T-helper 22 cell (primary cell): ENCODE results near the gene LSM7.
"Not testable (repeated sequence)": the region's sequence is repeated elsewhere in the genome, so short reads cannot be mapped to it uniquely, and the experiment has no call there.

Experiments used
- DNase-seq: peaks from one replicate; pipeline ENCODE4 v3.0.0-alpha.2; 2020; ENCODE audit warnings: low read depth

The LSM7 gene

GRCh38 chr19:2302319-2303210, 25.8 kb downstream of the LSM7 start:
- no peak for DNase-seq

DNA sequence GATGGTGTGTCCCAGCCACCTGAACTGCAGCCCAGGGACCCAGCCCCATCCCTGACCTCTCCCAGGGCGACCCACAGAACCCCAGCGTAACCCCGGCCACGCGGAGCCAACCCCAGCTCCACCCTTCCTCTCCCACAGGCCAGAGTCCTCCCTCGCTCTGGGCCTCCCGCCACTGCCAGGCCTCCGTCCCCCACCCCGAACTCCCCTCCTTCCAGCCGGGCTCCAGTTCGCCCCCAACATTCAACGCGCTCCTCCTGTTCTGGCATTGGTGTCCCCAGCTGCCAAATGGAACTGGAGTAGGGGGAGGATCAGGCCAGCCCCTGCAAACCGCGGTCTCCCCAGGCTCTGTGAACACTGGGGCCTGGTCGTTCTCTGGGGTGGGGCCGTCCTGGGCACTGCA, 27.9 kb downstream of the LSM7 start:
- DNase-seq: no peak

GRCh38 chr19:2296141-2296540, 32.2 kb downstream of the LSM7 start:
- DNase-seq: no peak

- DNase-seq: no peak
Measured at GRCh38 chr19:2294687-2295335, 33.6 kb downstream of the LSM7 start.

- no peak for DNase-seq
Measured at GRCh38 chr19:2291185-2291751, 37.1 kb downstream of the LSM7 start.

DNA sequence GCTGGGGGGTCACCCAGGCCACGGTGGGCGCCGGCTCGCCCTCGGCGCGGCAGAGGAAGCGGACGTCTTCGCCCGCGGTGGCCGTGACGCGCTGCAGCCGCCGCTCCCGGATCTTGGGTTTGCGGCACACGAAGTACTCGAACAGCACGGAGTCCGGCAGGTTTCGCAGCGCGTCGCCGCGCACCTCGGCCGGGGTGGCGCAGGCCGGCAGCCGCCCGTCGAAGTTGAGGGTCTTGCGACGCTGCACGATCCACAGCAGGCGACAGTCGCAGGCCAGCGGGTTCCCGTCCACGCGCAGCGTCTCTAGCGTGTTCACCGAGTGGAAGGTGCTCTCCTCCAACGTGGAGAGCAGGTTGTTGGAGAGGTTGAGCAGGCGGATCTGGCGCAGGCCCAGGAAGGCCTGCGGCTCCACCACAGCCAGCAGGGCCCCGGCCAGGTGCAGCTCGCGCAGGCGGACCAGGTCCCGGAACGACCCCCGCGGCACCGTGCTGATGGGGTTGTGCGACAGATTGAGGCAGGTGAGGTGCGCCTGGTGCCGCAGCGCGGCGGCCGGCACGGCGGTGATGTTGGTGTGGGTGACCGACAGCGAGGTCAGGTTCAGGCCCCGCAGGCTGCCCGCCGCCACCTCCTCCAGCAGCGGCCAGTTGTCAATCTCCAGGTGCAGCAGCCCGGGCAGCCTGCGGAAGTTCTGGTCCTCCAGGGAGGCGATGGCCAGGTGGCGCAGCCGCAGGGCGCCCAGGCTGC, 37.8 kb downstream of the LSM7 start:
- DNase-seq: no peak

DNA sequence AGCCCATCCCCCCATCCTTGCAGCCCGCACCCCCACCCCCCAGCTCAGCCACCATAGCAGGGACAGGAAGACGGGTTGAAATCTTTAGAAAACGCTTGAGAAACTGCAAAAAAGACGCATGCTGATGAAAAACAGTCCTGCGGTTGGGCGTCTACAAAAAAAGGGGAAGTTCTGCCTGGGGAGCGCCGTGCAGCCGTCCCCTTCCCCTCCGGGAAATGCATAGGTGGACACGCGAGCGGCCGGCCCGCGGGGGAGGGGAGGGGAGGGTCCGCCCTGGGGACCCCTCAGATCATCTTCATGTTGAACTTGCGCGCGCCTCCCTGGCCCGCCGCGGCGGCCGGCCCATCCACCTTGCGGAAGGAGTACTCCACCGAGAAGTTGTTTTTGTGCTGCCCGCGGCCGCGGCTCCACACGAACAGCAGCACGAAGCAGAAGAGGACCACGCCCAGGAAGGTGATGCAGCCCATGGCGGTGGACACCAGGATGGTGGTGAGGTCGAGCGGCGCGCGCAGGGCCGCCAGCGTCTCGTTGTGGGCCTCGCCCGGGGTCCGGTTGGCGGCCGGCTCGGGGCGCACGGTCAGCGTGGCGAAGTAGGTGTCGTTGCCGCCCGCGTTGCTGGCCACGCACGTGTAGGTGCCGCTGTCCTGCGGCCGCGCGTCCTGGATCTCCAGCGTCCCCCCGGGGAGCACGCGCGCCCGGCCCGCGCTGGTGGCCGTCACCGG, 38.5 kb downstream of the LSM7 start:
- DNase-seq: no peak

- DNase-seq: no peak
Measured at GRCh38 chr19:2288818-2289713, 39.3 kb downstream of the LSM7 start.

DNA sequence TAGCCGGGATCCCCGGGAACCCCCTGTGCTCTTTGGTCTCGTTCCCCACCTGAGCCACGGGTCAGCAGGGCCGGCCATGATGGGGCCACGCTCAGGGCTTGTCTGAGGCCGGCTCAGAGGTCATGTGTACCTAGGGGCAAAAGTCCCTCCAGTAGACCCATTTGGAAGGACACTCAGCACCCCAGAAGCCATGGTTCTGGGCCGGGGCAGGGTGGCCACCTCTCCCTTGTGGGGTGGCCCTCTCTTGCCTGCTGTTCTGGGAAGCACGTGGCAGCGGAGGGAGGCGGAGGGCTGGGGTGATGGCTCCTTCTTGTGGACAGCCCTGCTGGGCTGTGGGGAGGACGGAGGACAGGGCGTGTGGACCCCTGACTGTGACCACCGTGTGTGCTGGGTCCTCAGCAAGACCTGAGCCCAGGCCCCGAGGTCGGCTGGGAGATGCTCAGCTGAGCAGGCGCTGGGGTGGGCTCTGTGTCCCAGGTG, 40.0 kb downstream of the LSM7 start:
- DNase-seq: no peak

- no peak for DNase-seq
Measured at GRCh38 chr19:2287585-2288337, 40.6 kb downstream of the LSM7 start.

GRCh38 chr19:2286402-2287140, 41.8 kb downstream of the LSM7 start:
- no peak for DNase-seq

DNA sequence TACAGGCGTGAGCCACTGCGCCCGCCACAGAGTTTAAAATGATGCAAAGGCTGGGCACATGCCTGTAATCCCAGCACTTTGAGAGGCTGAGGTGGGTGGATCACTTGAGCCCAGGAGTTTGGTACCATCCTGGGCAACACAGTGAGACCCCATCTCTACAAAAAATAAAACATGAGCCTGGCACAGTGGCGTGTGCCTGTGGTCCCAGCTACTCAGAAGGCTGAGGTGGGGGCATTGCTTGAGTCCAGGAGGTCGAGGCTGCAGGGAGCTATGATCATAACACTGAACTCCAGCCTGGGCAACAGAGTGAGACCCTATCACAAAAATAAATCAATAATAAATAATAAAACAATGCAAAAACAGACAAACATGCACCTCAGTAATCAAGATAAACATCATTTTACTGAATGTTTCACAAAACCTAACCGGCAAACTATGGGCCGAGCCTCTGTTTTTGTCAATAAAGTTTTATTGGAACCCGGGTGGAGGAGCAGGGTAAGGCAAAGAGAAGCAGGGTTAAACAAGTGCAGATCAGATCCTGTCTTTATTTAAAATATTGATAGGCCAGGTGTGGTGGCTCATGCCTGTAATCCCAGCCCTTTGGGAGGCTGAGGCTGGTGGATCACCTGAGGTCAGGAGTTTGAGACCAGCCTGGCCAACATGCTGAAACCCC, 44.4 kb downstream of the LSM7 start:
- DNase-seq: no peak

GRCh38 chr19:2282862-2283237, 45.5 kb downstream of the LSM7 start:
- no peak for DNase-seq

GRCh38 chr19:2282062-2282861, 46.1 kb downstream of the LSM7 start, which contains the start of gene PEAK3:
Gene PEAK3, minus strand, starts transcription at chr19:2282175. Its CDS starts 1,244 bp downstream, at chr19:2280931.
- DNase-seq: no peak

GRCh38 chr19:2281265-2282061, 46.9 kb downstream of the LSM7 start:
- not testable (repeated sequence) for DNase-seq

DNA sequence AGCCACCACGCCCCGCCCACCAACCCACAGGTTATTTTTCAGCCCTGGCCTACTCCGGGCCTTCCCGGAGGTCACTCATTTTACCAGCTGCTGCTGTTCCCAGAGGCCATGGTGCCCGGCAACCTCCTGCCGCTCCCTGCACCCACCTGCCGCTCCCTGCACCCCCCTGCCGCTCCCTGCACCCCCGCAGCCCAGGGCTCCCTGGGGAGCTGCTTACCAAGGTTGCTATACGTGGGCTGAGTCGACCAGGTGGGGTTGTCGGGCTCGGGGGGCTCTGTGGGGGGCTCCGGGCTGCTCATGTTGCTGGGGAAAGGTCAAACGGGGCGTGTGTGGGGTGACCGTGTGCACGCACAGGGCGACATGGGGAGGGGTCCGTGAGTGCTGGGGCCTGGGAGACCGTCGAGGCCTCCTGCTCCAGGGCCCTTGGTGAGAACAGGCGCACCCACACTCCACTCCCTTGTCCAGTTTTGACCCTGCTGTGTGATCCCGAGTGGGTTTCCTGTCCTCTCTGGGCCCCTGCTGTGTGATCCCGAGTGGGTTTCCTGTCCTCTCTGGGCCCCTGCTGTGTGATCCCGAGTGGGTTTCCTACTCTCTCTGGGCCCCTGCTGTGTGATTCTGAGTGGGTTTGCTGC, 47.6 kb downstream of the LSM7 start:
- DNase-seq: no peak
